Neural cell (in vitro differentiated cells): ENCODE data around the gene SLCO2A1.

ENCODE experiments used
- EZH2 ChIP-seq: fragments of 200-600, 300-800 bp; shearing (Covaris generic), sonication (generic); IDR thresholded peaks from 2 replicates; pipeline ENCODE4 v1.6.1; 2014; ENCODE audit warnings: antibody characterized with exemption, low read length, borderline replicate concordance, mild to moderate bottlenecking; ENCODE audit not compliant: insufficient read depth, poor library complexity, severe bottlenecking
- MXI1 ChIP-seq: fragments of 450-650 bp; conservative IDR thresholded peaks from 2 replicates; pipeline ENCODE4 v1.6.1; 2014; ENCODE audit warnings: antibody characterized with exemption, mild to moderate bottlenecking; ENCODE audit not compliant: poor library complexity, severe bottlenecking
- POLR2AphosphoS5 ChIP-seq: IDR thresholded peaks from 2 replicates; pipeline ENCODE4 v1.6.1; 2012
- RAD21 ChIP-seq: fragments of 450-650 bp; conservative IDR thresholded peaks from 2 replicates; pipeline ENCODE4 v1.6.1; 2014; ENCODE audit warnings: antibody characterized with exemption, mild to moderate bottlenecking, moderate library complexity
- TAF1 ChIP-seq: IDR thresholded peaks from 2 replicates; pipeline ENCODE4 v1.6.1; 2012; ENCODE audit warnings: low read depth
- TF ChIP-seq, protein P1 (sequence below): IDR thresholded peaks from 2 replicates; pipeline ENCODE4 v1.6.1; 2012; ENCODE audit warnings: borderline replicate concordance
- TF ChIP-seq, protein P2 (sequence below): fragments of 450-650 bp; IDR thresholded peaks from 2 replicates; pipeline ENCODE4 v1.5.1; 2014; ENCODE audit warnings: antibody characterized with exemption, mild to moderate bottlenecking, moderate library complexity; ENCODE audit not compliant: poor library complexity, severe bottlenecking

DNA sequence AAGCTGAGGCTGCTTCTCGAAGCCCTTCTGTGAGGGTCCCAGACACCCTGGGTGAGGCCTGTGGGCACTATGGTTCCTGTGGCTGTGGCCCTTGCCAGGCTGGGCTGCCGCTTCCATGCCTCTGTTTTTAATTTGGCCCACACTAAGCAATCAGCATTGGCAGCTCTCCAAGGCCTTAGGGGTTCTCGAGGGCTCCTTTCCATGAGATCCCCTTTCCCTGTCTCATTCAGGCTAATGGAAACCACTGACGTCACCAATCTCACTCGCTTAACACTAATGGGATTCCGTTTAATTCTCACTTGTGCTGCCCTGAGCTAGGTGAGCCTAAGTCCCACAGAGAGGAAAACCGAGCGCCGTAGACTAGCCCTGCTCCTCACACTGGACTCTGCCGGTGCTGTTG lies 73.8 kb downstream of the SLCO2A1 start:
- TF ChIP-seq, protein P1, sequence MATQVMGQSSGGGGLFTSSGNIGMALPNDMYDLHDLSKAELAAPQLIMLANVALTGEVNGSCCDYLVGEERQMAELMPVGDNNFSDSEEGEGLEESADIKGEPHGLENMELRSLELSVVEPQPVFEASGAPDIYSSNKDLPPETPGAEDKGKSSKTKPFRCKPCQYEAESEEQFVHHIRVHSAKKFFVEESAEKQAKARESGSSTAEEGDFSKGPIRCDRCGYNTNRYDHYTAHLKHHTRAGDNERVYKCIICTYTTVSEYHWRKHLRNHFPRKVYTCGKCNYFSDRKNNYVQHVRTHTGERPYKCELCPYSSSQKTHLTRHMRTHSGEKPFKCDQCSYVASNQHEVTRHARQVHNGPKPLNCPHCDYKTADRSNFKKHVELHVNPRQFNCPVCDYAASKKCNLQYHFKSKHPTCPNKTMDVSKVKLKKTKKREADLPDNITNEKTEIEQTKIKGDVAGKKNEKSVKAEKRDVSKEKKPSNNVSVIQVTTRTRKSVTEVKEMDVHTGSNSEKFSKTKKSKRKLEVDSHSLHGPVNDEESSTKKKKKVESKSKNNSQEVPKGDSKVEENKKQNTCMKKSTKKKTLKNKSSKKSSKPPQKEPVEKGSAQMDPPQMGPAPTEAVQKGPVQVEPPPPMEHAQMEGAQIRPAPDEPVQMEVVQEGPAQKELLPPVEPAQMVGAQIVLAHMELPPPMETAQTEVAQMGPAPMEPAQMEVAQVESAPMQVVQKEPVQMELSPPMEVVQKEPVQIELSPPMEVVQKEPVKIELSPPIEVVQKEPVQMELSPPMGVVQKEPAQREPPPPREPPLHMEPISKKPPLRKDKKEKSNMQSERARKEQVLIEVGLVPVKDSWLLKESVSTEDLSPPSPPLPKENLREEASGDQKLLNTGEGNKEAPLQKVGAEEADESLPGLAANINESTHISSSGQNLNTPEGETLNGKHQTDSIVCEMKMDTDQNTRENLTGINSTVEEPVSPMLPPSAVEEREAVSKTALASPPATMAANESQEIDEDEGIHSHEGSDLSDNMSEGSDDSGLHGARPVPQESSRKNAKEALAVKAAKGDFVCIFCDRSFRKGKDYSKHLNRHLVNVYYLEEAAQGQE = no peak
- TF ChIP-seq, protein P2, sequence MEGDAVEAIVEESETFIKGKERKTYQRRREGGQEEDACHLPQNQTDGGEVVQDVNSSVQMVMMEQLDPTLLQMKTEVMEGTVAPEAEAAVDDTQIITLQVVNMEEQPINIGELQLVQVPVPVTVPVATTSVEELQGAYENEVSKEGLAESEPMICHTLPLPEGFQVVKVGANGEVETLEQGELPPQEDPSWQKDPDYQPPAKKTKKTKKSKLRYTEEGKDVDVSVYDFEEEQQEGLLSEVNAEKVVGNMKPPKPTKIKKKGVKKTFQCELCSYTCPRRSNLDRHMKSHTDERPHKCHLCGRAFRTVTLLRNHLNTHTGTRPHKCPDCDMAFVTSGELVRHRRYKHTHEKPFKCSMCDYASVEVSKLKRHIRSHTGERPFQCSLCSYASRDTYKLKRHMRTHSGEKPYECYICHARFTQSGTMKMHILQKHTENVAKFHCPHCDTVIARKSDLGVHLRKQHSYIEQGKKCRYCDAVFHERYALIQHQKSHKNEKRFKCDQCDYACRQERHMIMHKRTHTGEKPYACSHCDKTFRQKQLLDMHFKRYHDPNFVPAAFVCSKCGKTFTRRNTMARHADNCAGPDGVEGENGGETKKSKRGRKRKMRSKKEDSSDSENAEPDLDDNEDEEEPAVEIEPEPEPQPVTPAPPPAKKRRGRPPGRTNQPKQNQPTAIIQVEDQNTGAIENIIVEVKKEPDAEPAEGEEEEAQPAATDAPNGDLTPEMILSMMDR = no peak
- TF ChIP-seq POLR2AphosphoS5 (no peak), RAD21 (no peak), TAF1 (no peak), MXI1 (no peak), EZH2 (no peak)
